GM12874 (cell line): ENCODE measurements around the gene SUN1.

Experiments used
- TF ChIP-seq, protein P1 (sequence below): IDR thresholded peaks from 2 replicates; pipeline ENCODE4 v1.5.1; 2011; ENCODE audit warnings: low read depth, mild to moderate bottlenecking, control low read depth, low read length, moderate library complexity; ENCODE audit not compliant: insufficient read depth

SUN1 gene

DNA sequence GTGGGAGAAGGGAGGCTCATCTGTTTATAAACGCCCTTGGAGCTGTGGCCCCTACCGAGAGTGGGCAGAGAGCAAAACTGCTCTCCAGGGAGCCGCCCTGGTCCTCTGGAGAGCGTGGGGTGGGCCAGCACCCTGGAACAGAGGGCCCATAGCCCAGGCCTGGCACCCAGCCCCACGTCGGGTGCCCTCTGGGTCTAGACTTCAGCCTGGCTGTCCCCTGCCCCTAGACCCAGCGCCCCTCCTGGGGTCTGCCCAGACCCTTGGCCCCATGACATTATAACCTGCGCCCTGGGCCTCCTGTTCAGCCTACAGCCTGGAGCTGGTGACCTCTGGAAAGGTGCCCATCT is 68.7 kb downstream of the SUN1 start:
- TF ChIP-seq, protein P1, sequence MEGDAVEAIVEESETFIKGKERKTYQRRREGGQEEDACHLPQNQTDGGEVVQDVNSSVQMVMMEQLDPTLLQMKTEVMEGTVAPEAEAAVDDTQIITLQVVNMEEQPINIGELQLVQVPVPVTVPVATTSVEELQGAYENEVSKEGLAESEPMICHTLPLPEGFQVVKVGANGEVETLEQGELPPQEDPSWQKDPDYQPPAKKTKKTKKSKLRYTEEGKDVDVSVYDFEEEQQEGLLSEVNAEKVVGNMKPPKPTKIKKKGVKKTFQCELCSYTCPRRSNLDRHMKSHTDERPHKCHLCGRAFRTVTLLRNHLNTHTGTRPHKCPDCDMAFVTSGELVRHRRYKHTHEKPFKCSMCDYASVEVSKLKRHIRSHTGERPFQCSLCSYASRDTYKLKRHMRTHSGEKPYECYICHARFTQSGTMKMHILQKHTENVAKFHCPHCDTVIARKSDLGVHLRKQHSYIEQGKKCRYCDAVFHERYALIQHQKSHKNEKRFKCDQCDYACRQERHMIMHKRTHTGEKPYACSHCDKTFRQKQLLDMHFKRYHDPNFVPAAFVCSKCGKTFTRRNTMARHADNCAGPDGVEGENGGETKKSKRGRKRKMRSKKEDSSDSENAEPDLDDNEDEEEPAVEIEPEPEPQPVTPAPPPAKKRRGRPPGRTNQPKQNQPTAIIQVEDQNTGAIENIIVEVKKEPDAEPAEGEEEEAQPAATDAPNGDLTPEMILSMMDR: no peak

DNA sequence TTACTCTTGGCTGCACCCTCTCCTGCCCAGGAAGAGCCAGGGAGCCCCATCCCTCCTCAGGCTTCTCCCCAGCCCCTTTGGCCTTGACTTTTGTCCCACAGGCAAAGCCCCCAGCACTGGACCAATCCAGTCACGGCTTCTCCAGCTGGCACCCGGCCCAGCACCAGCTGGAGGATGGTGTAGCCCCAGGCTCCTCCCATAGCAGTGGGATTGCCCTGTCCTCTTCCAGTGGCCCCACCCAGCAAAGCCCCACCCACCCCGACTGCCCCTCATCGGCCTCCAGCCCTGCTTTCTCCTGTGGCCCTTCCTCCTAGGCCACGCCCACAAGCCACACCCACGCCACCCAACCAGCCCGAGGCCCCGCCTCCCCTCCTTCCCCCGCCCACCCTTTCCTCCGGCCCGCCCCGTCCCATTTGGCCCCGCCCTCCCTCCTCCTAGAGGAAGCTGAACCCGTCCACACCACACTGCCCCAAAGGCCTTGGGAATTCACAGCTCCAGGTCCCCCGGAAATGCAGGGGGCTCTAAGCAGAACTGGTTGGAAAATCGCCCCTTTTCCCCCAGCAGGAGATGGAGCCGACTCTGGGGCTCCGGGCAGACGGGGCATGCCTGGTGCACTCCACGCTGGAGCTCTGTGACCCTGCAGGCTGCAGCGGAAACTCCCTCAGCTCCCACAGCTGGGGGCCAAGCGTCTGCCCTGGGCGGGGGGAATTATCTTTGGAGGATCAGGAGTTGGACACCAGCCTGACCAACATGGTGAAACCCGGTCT is 69.3 kb downstream of the SUN1 start:
- TF ChIP-seq, protein P1: no peak

DNA sequence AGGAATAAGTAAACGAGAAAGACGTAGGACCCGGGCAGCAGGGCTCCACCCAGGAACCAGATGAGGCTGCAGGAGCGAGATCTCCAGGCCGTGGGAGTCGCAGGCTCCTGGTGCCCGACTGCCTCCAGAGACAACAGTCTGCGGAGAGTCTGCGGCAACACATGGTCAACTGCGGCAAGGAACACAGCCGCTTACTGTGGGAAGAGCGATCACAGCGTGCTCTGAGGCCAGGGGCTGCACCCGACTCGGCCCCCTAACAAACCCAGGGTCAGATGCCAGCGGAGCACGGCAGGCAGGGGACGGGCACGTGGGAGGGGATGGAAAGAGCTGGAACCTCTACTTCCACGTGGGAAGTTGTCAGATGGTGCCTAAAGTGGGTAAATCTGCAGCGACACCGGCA is 70.7 kb downstream of the SUN1 start:
- TF ChIP-seq, protein P1: no peak

DNA sequence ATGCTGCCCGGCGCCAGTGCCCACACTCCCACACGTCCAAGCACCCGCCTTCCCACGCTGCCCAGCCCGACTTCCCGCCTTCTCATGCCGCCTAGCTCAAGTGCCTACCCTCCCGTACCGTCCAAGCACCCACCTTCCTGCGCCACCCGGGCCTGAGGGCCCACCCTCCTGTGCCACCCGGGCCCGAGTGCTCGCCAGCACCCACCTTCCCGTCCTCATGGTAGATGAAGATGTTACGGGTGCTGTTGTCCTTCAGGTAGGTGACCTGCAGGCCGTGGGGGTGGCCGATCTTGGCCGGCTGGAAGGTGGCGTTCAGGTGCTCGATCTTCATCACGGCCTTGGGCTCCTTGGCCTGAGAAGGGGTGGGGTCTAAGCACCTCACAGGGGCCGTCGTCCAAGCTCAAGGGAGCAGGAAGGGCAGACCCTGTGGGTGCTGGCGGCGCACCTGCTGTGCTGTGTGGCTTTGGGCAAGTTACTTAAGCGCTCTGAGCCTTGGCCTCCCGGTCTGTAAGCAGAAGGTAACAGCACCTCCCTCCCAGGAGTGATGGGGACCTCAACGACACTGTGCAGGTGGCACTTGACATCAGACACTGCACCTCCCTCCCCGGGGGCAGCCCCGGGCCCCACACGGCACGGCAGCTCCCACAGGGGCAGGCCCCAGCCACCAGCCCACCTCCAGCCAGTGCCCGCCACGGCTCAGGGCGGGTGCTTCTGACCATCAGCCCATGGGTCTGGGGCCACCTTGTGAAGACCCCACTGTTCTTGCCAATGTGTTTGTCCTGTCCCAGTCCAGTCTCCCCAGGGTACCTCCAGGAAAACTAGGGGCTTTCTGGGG is 71.9 kb downstream of the SUN1 start:
- TF ChIP-seq, protein P1: no peak

DNA sequence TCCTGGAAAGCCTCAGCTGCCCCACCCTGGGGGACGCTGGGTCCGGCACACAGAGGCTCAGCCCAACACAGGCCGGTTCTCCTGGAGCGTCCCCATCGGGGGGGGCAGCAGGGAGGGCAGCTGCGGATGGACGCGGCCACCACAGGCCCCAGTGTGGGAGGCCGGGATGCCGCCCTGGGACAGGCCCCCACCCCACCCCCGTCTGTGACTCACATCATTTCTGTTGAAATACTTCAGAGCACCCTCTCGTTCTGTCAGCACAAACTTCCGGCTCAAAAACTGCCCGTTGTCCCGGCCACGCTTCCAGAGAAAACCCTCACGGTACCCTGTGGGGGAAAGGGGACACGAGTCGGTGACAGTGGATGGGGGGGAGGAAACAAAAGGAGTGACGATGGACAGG is 72.6 kb downstream of the SUN1 start:
- TF ChIP-seq, protein P1: no peak

DNA sequence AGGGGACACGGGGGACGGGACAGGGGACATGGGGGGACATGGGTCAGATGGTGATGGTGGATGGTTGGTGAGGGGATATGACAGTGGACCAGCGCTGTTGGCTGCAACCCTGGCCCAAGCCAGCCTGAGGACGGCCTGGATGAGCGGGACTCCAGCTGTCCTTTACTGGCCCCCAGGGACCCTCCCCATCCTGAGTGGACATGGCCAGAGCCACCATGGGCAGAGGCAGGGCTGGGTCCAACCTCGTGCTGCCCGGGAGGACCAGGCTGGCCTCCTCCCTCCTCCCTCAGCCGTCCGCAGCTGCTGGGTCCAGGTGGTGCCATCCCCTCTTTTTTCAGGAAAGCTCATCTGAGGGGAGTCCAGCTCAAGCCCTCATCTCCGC is 74.5 kb downstream of the SUN1 start:
- TF ChIP-seq, protein P1: no peak

DNA sequence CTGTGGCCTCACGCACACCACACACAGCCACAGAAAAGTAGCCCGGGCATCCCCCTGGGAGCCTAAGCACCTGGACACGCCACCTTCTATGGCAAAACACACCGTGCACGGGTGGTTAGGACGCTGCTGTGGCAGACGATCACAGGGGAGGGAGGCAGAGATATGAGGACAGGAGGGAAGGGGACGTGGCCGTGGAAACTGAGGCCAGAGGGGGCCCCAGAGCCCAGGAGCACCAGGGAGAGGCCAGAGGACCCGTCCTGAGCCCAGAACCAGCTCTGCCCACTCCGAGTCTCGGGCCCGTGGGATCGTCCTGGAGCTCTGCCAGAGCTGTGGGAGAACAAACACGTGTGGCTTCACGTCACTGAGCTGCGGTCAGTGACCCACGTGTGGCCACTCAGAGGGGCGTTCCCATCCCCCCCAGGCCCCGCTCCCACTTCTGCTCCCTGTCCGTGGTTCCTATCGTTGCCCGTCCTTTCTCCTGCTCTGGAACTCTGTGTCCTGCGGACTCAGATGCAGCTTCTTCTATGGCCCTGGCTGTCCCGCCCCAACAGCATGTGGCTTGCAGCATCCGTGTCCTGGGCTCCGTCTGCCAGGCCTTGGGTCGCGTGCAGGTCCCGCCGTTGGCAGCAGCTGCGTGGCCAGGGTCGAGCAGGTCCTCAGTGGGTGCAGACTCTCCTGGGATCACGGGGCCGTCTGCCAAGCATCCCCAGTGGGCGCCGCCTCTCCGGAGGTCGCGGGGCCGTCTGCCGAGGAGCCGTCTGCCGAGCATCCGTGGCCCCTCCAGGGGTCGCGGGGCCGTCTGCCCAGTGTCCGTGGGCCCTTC is 75.1 kb downstream of the SUN1 start:
- TF ChIP-seq, protein P1: no peak
